Right hindlimb (tissue), 1 donor: ENCODE results near the gene MINK1.
A peak's percentile ranks its signal among the peaks of the same experiment; 100 is the strongest.

Experiments used
- DNase-seq: peaks from one replicate; pipeline ENCODE4 v3.0.0-alpha.2; 2018

Gene MINK1

GRCh38 chr17:4833178-4833940 lies at the start of gene MINK1:
TSS of gene MINK1 (plus strand) at chr17:4833340. CDS start at chr17:4833584, 244 bp downstream.
- peak; percentile 94 for DNase-seq

- DNase-seq, result no peak
Observed at GRCh38 chr17:4785311-4786105, 47.6 kb upstream of the MINK1 start.

GRCh38 chr17:4786106-4786511 lies 47.0 kb upstream of the MINK1 start, which contains the start of gene VMO1:
TSS of gene VMO1 (minus strand) at chr17:4786364. CDS start at chr17:4786352, 12 bp downstream.
- no peak for DNase-seq

- DNase-seq, result no peak
Observed at GRCh38 chr17:4786516-4786915, 46.6 kb upstream of the MINK1 start.

GRCh38 chr17:4788159-4788806 lies 44.9 kb upstream of the MINK1 start:
- no peak for DNase-seq

- DNase-seq, result no peak
Observed at GRCh38 chr17:4788807-4789700, 44.1 kb upstream of the MINK1 start, which contains the start of gene GLTPD2. TSS of gene GLTPD2 (plus strand) at chr17:4788964. CDS start at chr17:4789012, 48 bp downstream.

- DNase-seq, result no peak
Observed at GRCh38 chr17:4789701-4789950, 43.5 kb upstream of the MINK1 start.

- peak; percentile 92 for DNase-seq
Observed at GRCh38 chr17:4789951-4790704, 43.0 kb upstream of the MINK1 start.

- no peak for DNase-seq
Observed at GRCh38 chr17:4790705-4791088, 42.4 kb upstream of the MINK1 start.

GRCh38 chr17:4795168-4795567 lies 38.0 kb upstream of the MINK1 start:
- no peak for DNase-seq

GRCh38 chr17:4796552-4796920 lies 36.6 kb upstream of the MINK1 start:
- peak; percentile 52 for DNase-seq

GRCh38 chr17:4800462-4801196 lies 32.5 kb upstream of the MINK1 start:
- DNase-seq, result no peak

- no peak for DNase-seq
Observed at GRCh38 chr17:4802228-4802627, 30.9 kb upstream of the MINK1 start, which contains the start of gene C17orf114. TSS of gene C17orf114 (minus strand) at chr17:4802328.

- DNase-seq, result no peak
Observed at GRCh38 chr17:4806456-4806776, 26.7 kb upstream of the MINK1 start.

GRCh38 chr17:4806777-4807604 lies 26.1 kb upstream of the MINK1 start, which contains the start of gene PLD2:
TSS of gene PLD2 (plus strand) at chr17:4807152. CDS start at chr17:4807773, 621 bp downstream.
- DNase-seq, result peak; percentile 92

GRCh38 chr17:4807605-4808377 lies 25.3 kb upstream of the MINK1 start:
- DNase-seq, result no peak

GRCh38 chr17:4808378-4808767 lies 24.8 kb upstream of the MINK1 start:
- DNase-seq, result peak; percentile 59

- peak; percentile 38 for DNase-seq
Observed at GRCh38 chr17:4810696-4811290, 22.3 kb upstream of the MINK1 start.

GRCh38 chr17:4811471-4811870 lies 21.7 kb upstream of the MINK1 start:
- no peak for DNase-seq
